NCI-H1105 treated with DMSO at 0.1 percent for 48 hours (cell line): ENCODE measurements around the gene FARP2.
"Not testable (repeated sequence)": the region's sequence is repeated elsewhere in the genome, so short reads cannot be mapped to it uniquely, and the experiment has no call there.

ENCODE experiments used
- DNase-seq: peaks from one replicate; lab custom pipeline; 2025; lab: John Stamatoyannopoulos, UW

FARP2 gene

GRCh38 chr2:241355983-241356870, at the start of gene FARP2:
Gene FARP2, plus strand, starts transcription at chr2:241356285. Its CDS starts 16,823 bp downstream, at chr2:241373108.
- peak; percentile 96 for DNase-seq

DNA sequence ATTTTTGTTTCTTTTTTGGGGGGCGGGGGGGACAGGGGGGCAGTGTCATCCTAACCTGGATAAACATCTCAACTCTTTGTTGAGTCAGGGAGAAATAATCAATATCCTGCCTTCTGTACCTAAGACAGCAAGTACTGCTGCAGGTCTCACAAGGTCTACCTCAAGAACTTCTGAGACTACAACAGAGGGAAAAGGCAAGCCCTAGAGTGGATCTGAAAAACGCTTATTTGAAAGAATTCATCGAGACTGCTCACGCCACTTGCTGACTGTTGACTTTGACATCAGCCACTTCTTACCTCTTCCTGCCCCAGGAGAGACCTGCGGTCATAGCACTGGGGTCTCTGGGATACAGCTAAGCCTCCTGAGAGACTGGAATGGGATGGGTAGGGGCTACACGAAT, 49.0 kb upstream of the FARP2 start:
- DNase-seq, result no peak

GRCh38 chr2:241308267-241308666, 47.8 kb upstream of the FARP2 start:
- DNase-seq, result no peak

DNA sequence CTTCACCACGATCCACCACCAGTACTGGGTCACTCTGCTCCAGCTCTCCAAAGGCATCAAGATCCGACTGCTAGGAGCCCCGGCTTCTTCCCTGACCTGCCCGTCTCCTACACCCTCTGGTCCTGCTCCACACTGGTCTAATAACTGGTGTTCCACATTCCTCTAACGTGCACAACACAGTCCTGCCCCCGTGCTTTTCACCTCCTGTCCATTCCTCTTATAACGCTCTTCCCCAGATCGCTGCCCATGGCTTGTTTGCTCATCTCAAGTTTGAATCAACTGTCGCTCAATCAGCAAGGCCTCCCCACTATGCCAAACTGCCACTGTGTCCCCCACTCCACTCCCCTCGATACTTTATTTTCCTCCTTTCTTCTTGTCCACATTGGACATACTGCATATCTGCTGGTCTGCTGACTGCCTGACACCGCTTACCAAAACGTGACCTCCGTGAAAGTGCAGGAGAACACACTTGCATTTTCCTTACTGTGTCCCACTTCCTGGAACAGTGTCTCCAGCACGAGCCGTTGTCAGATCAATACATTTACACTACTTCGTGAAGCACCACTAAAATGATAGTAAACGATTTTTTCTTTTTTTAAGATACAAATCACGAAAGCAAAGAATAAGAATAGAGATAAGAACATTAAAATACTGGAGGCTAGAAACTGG, 47.1 kb upstream of the FARP2 start:
- DNase-seq, result no peak

DNA sequence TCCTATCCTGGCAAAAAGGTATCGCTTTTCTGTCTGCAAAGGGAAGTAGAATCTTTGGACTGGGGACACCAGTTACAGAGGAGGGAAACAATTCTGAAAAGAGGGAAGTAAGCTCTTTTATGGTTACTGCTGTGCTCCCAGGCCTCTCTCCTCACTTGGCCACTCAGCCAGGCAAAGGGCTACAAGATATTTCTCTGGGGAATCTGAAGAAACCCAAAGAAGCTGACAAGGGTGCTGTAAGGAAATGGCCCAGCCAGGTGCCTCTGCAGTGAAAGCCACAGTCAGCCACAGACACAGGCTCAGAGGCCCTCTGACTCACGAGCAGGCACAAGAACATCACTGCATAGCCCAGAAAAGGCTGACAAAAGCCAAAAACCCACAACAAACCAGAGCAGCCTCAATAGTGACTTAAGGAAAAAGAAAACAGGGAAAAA, 46.4 kb upstream of the FARP2 start:
- no peak for DNase-seq

- DNase-seq, result no peak
These were observed 45.0 kb upstream of the FARP2 start for GRCh38 chr2:241310917-241311566.

GRCh38 chr2:241312082-241312481, 44.0 kb upstream of the FARP2 start:
- no peak for DNase-seq

GRCh38 chr2:241313543-241314095, 42.5 kb upstream of the FARP2 start:
- no peak for DNase-seq

DNA sequence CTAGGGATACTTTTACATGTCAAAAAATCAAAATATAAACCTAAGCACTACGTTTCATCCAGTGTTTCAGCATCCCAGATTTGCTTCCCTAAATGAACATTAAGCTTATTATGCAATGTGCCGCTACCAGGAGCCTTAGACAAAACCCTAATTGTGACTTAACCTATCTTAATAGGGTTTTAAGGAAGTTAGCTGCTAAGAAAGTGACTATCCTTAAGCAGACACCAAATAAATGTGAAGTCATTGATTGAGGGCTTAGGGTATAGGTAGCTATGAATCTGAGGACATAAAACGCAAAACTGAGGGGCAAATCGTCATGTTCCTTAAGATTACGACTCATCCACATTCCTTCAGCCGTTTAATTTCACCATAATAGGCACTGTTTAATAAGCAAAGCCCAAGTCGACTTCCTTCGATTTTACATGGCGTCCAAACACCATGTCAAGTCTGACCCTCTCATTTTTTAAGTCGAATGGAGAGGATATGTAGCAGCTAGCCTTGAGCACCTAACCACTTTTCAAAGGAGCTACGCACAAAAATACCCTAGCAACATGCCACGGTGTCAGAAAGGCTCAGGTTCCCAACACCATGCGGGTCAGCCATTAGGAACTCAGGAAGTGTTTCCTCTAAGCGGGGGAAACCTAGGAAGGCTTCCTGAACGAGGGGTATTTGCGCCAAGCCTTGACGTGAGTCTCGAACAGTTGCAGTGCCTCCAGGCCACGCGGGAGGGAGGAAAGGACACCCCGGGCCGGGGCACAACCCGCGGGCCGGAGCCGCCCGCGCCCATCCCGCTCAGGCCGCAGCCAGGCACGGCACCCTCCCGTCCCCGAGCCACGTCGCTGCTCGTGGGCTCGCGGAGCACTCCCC, 41.6 kb upstream of the FARP2 start:
- DNase-seq, result no peak

GRCh38 chr2:241315093-241315878, 40.8 kb upstream of the FARP2 start, which contains the start of gene HDLBP:
Gene HDLBP, minus strand, starts transcription at chr2:241315672. Its CDS starts 48,803 bp downstream, at chr2:241266869.
- peak; percentile 91 for DNase-seq

DNA sequence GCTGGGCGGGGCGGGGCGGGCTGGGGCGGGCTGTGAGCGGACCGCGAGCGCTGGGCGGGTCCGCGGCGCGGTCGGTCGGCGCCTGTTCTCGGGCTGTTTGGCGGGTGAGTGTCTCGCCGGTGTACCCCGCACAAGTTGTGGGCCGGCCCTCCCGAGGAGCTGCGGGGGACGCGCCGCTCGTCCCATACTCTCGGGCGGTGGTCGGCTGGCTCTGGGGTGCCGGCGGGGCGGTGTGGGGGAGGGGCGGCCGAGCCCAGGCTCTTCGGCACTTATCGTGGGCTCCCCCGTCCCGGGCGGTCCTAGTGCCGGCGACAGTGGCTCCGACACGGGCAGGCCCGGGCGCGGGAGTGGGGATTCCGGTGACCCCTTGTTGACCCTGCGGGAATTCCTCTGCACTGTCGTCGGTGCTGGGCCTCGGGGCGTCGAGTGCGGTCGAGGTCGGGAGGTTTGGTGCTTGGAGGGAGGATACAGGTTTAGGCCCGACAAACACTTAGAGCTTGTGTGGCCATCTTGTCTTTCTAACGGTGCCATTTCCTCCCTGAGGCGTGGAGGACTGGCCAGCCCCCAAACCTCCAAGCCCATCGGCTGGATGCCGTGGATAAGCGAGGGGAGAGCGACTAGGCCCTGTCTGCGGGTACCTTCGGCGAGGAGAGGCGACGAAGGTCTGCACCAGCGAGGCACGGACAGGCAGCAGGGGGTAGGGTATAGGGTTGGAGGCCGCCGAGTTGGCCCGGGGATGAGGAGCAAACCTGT, 40.0 kb upstream of the FARP2 start, which contains the start of gene SEPTIN2:
Gene SEPTIN2 (plus strand): TSS at position 47 of the 753 bp plus-strand sequence. CDS start 8,308 bp downstream, outside the sequence.
- DNase-seq, result peak; percentile 28

DNA sequence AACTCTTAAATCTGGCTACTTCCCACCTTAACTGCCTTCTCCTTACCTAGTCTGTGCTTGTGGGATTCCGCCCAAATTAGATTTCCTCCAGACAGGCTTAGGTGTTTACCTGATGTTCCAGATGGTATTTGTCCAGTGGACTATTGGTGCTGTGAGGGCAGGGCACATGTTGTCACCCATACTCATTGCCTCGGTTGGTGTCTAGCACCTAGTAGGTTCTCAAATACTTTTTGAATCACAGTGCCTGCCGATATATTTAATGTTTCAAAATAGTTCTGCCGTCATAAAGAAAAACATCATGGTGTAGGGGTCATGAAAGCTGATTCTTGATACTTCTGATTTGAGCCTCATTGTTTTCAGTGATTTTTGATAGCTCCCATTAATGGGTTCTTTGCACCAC, 39.3 kb upstream of the FARP2 start:
- no peak for DNase-seq

GRCh38 chr2:241317391-241317790, 38.7 kb upstream of the FARP2 start:
- no peak for DNase-seq

DNA sequence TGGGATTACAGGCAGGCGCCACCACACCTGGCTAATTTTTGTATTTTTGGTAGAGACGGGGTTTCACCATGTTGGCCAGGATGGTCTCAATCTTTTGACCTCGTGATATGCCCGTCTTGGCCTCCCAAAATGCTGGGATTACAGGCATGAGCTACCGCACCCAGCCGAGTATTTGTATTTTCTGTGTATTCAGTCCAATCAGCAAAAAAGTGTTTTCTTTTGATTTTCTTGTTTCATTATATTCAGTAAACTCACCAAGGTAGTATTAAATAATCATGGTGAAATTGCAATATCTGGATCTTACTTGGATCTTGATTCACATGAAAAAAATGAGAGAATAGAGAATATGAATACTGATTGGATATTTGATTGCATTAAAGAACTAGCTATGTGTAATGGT, 37.3 kb upstream of the FARP2 start:
- not testable (repeated sequence) for DNase-seq

DNA sequence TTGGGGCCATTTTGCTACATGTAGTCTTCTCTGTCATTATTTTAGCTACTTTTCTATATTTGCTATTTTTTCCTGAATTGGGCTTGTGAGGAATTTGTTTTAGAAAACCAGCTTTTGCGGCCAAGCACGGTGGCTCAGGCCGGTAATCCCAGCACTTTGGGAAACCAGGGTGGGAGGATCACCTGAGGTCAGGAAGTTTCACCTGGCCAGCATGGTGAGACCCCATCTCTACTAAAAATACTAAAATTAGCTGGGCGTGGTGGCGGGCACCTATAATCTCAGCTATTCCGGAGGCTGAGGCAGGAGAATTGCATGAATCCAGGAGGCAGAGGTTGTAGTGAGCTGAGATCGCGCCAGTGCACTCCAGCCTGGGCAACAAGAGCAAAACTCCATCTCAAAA, 35.7 kb upstream of the FARP2 start:
- no peak for DNase-seq

DNA sequence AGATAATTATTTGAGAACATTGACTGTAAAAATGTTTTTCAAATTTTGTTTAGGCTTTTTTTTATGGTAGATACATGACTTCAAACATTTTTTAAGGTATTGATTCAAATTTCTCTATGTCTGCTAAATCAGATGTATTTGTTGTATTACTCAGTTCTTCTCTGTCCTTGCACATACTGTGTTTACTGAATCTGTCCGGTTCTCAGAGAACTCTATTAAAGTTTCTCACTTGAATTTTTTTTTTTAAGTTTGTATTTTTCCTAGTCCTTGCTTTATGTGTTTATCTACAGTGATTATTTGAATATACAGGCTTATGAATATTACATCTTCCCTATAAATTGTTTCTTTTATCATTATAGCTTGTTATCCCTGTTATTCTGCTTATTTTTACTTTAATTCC, 35.1 kb upstream of the FARP2 start:
- no peak for DNase-seq

DNA sequence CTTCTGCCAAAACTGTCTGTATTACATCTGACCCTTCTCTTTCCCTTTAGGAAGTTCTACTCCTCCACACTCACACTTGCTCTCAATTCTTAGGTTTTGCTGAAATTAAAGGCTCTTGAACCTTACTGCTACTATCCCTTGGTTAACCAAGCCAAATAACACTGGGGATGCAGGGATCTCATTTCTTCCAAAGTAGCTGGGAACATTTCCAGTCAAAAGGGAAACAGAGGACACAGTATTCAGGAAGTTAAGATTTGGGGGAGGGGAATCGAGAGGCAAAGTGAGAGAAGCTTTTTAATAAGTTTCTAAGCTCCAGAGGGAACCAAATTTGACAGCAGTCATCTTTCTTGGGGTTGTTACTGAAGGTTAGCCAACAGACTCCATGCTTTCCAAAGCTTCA, 34.2 kb upstream of the FARP2 start:
- no peak for DNase-seq

DNA sequence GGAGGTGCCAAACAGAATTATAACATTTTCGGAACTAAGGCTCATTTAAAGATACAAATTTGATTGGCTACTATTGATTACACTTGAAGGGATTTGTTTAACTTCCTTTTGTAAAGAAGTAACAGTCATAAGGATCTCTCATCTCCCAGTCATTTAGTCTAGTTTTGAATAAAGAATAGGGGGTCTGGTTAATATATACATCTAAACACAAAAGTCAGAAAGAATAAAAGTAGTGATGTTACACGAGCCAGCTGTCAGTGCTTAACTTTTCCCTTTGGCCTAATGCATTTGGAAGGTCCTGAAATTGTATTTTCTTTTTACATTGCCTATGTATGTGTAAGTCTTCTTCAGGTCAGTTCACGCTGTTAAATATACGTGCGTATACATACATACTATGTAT, 32.3 kb upstream of the FARP2 start:
- no peak for DNase-seq

- DNase-seq, result no peak
These were observed 31.3 kb upstream of the FARP2 start for GRCh38 chr2:241324775-241325174.

DNA sequence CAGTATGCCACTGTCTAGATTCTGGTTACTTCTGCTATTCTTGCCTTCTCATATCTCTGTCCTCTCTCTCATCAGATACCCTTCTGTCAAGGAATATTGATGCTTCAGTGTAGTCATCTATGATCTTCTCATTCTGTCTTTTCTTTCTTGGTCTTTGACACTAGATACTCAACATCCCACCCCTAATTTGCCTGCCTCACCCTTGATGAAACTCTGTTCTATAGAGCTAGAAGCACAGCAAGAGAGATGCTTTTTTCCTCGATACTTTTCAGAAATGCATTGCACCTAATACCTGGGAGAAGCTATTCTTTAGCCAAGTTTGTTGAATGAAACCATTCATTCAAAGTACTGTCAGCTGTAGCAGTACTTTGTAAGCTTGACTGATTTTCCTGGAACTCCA, 30.8 kb upstream of the FARP2 start:
- no peak for DNase-seq
